Endodermal cell (in vitro differentiated cells): ENCODE data around the gene MPZL3. TPM values are rescaled to one million over a fixed set of nuclear protein-coding genes. Genes with fewer than 3 reads are reported as not detected.

Experiments
- DNase-seq: peaks from one replicate; pipeline ENCODE4 v3.0.0-alpha.2; 2017
- H3K27ac ChIP-seq: 2 replicates; pipeline ENCODE4 v1.5.1; 2013; ENCODE audit warnings: mild to moderate bottlenecking, low read depth, low read length, moderate library complexity
- H3K27me3 ChIP-seq: 2 replicates; pipeline ENCODE4 v1.6.1; 2013; ENCODE audit warnings: mild to moderate bottlenecking, low read length, moderate library complexity; ENCODE audit not compliant: insufficient read depth, control insufficient read depth, poor library complexity, severe bottlenecking
- H3K36me3 ChIP-seq: 2 replicates; pipeline ENCODE4 v1.7.0; 2013; ENCODE audit warnings: mild to moderate bottlenecking, low read length, moderate library complexity; ENCODE audit not compliant: control insufficient read depth, insufficient read depth
- H3K4me1 ChIP-seq: one replicate; pipeline ENCODE4 v1.7.0; 2013; ENCODE audit warnings: low read length; ENCODE audit not compliant: control insufficient read depth, insufficient read depth
- H3K4me3 ChIP-seq: 2 replicates; pipeline ENCODE4 v1.5.1; 2013; ENCODE audit warnings: mild to moderate bottlenecking, low read length, moderate library complexity
- H3K9ac ChIP-seq: 2 replicates; pipeline ENCODE4 v1.6.1; 2013; ENCODE audit warnings: mild to moderate bottlenecking, low read length, moderate library complexity; ENCODE audit not compliant: poor library complexity, severe bottlenecking; ENCODE audit errors: extremely low read depth
- H3K9me3 ChIP-seq: 2 replicates; pipeline ENCODE4 v1.6.1; 2013; ENCODE audit warnings: mild to moderate bottlenecking, low read length, moderate library complexity; ENCODE audit not compliant: control insufficient read depth
- H3K27ac Mint-ChIP-seq: 2 replicates; pipeline ENCODE4 v1.8.0; 2020; ENCODE audit warnings: mixed read lengths
- H3K27me3 Mint-ChIP-seq: 2 replicates; pipeline ENCODE4 v1.8.0; 2021; ENCODE audit warnings: mild to moderate bottlenecking, mixed read lengths; ENCODE audit not compliant: insufficient read depth
- H3K36me3 Mint-ChIP-seq: 2 replicates; pipeline ENCODE4 v1.8.0; 2020; ENCODE audit warnings: low read depth, mixed read lengths
- H3K4me1 Mint-ChIP-seq: 2 replicates; pipeline ENCODE4 v1.8.0; 2020; ENCODE audit warnings: mixed read lengths
- H3K4me3 Mint-ChIP-seq: 2 replicates; pipeline ENCODE4 v1.8.0; 2020; ENCODE audit warnings: mild to moderate bottlenecking, moderate library complexity, mixed read lengths
- H3K9me3 Mint-ChIP-seq: 2 replicates; pipeline ENCODE4 v1.8.0; 2020; ENCODE audit warnings: mild to moderate bottlenecking, mixed read lengths
- CTCF ChIP-seq: fragments of 200-600 bp; sonication (generic); conservative IDR thresholded peaks from 2 replicates; pipeline ENCODE4 v1.5.0; 2021; ENCODE audit warnings: antibody characterized with exemption, mild to moderate bottlenecking
- WGBS, 2 experiments: methylation state at CpG; one replicate each; pipeline versions ENCODE4 v1.1.5 to v1.1.7; 2013; ENCODE audit warnings: missing lambda C conversion rate in 2 of 2, mixed read lengths in 1 of 2; ENCODE audit not compliant: insufficient coverage in 1 of 2, insufficient read length in 1 of 2; 5-methylcytosine and 5-hydroxymethylcytosine counted together
- total RNA-seq, 2 donors: library from RNA; stranded (reverse); fragmentation: NEBNext Ultra II Directional in 1 of 2; extraction: Animal tissue kit (Norgen Biotek cat#: 25700) in 1 of 2; gene quantifications; 2 replicates in 1 of 2; 3 replicates in 1 of 2; pipeline ENCODE4 v1.2.1, GENCODE V29; 2021

Gene MPZL3
- total RNA-seq, 2 donors from 2014 or later = 4.1 to 5.7 TPM

- Histone ChIP-seq H3K9me3 (no peaks in the 10 kb centered on the region), H3K36me3 (no peaks in the 10 kb centered on the region), H3K4me3 (no peak overlapping the region), H3K27ac (no peak overlapping the region), H3K9ac (no peak overlapping the region), H3K4me1 (peaks cover 5% of the 10 kb centered on the region), H3K27me3 (no peaks in the 10 kb centered on the region)
- peaks cover 40% of the 10 kb centered on the region for H3K4me1 Mint-ChIP-seq
- DNase-seq = peak; percentile 82
- H3K27ac Mint-ChIP-seq = peak overlapping the region; percentile 65
- H3K9me3 Mint-ChIP-seq = no peaks in the 10 kb centered on the region
- WGBS, 2 experiments = 61 to 85% methylated on average over 7 of the region's 7 CpGs
- H3K27me3 Mint-ChIP-seq = peaks cover 8% of the 10 kb centered on the region
- TF ChIP-seq CTCF = peak; percentile 46
- H3K36me3 Mint-ChIP-seq = no peaks in the 10 kb centered on the region
- no peak overlapping the region for H3K4me3 Mint-ChIP-seq
These were observed 39.9 kb downstream of the MPZL3 start for GRCh38 chr11:118212131-118212725.

GRCh38 chr11:118211006-118211405, 41.2 kb downstream of the MPZL3 start:
- Mint-ChIP-seq H3K4me3 (no peak overlapping the region), H3K27me3 (peaks cover 14% of the 10 kb centered on the region), H3K36me3 (no peaks in the 10 kb centered on the region), H3K9me3 (no peaks in the 10 kb centered on the region), H3K27ac (peak overlapping the region; percentile 46), H3K4me1 (peaks cover 41% of the 10 kb centered on the region)
- no peaks in the 10 kb centered on the region for H3K9me3 ChIP-seq
- WGBS, 2 experiments = 20 to 49% methylated on average over 1 to 6 of the region's 6 CpGs
- H3K4me1 ChIP-seq = peaks cover 5% of the 10 kb centered on the region
- no peaks in the 10 kb centered on the region for H3K27me3 ChIP-seq
- no peak for TF ChIP-seq CTCF
- H3K27ac ChIP-seq = no peak overlapping the region
- H3K36me3 ChIP-seq = no peaks in the 10 kb centered on the region
- no peak overlapping the region for H3K9ac ChIP-seq
- H3K4me3 ChIP-seq = no peak overlapping the region
- DNase-seq = peak; percentile 82

- H3K9ac ChIP-seq = no peak overlapping the region
- no peak overlapping the region for H3K27ac Mint-ChIP-seq
- H3K27me3 Mint-ChIP-seq = peaks cover 21% of the 10 kb centered on the region
- no peaks in the 10 kb centered on the region for H3K36me3 ChIP-seq
- peaks cover 4% of the 10 kb centered on the region for H3K27me3 ChIP-seq
- DNase-seq = peak; percentile 54
- H3K9me3 Mint-ChIP-seq = no peaks in the 10 kb centered on the region
- H3K4me1 Mint-ChIP-seq = peaks cover 41% of the 10 kb centered on the region
- H3K9me3 ChIP-seq = no peaks in the 10 kb centered on the region
- 91% methylated on average over 7 of the region's 7 CpGs for WGBS, 2 experiments
- H3K4me1 ChIP-seq = peaks cover 5% of the 10 kb centered on the region
- TF ChIP-seq CTCF = no peak
- no peaks in the 10 kb centered on the region for H3K36me3 Mint-ChIP-seq
- H3K4me3 Mint-ChIP-seq = no peak overlapping the region
- no peak overlapping the region for H3K4me3 ChIP-seq
- H3K27ac ChIP-seq = no peak overlapping the region
These were observed 41.8 kb downstream of the MPZL3 start for GRCh38 chr11:118210323-118210722.
